ENCODE results near the gene SLC46A2.

GRCh38 chr9:112844771-112845542, 45.7 kb downstream of the SLC46A2 start:
- TF ChIP-seq CTCF (IDR thresholded peaks at IDR 0.05): no peak
- TF ChIP-seq POLR2A (IDR thresholded peaks at IDR 0.05): no peak

Data from lower leg skin (tissue), 3 donors.